Head of caudate nucleus (tissue), 42 donors: ENCODE measurements around the gene FAM83G.
"Not testable (repeated sequence)": the region's sequence is repeated elsewhere in the genome, so short reads cannot be mapped to it uniquely, and the experiment has no call there.

Experiments
- DNase-seq, 42 donors: peaks; one replicate each; pipeline versions ENCODE4 v3.0.0 to v3.0.0-alpha.2; 2020 to 2021; ENCODE audit warnings: mixed read lengths in 7 of 42
- intact Hi-C: fragments of 100-400 bp; cut with DNase I; formaldehyde crosslinking; loops from one replicate; pipeline ENCODE4 v1.15.0; 2022

The FAM83G gene

DNA sequence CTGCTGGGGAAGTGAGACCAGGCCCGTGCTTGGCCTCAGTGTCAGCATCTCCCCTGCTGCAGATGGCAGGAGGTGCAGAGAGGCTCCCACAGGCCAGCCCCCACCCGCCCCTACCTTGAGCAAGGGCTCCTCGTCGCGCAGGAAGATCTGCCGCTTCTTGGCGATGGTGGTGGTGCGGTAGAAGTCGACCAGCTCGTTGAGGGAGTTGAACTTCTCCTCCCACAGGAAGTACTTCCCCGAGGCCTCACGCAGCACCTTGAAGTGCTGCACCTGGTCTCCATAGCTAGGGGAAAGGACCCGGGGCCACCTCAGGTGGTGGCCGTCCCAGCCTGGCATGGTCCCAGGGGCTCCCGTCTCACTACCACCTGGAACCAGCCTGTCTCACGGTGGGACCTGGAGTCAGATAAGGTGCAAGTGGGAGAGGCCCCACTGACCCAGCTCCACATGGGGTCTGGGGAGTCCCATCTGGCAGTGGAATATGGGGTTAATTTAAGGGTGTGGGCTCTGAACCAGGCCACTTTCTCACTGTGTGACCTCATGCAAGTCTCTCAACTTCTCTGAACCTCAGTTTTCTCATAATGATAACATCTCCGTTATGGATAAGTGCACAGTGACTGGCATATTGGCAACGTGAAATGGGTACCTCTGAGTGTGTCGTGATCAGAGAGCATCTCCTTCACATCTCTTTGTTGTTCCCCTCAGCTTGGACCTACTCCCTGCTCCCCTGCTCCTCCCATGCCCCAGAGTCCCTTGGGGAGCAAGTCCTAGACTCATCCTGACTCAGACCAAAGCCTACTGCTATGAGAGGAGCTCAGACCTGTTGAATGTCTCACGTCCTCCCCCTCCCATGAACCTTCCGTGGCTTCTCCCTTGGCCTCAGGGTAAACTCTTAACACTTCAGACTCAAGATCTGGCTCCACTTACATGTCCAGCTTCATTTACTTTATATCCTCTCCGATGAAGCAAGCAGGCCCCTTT lies 19.8 kb upstream of the FAM83G start:
- intact Hi-C loops = no loop called here
- DNase-seq = peak in 1 of 42 donors; percentile 1

DNA sequence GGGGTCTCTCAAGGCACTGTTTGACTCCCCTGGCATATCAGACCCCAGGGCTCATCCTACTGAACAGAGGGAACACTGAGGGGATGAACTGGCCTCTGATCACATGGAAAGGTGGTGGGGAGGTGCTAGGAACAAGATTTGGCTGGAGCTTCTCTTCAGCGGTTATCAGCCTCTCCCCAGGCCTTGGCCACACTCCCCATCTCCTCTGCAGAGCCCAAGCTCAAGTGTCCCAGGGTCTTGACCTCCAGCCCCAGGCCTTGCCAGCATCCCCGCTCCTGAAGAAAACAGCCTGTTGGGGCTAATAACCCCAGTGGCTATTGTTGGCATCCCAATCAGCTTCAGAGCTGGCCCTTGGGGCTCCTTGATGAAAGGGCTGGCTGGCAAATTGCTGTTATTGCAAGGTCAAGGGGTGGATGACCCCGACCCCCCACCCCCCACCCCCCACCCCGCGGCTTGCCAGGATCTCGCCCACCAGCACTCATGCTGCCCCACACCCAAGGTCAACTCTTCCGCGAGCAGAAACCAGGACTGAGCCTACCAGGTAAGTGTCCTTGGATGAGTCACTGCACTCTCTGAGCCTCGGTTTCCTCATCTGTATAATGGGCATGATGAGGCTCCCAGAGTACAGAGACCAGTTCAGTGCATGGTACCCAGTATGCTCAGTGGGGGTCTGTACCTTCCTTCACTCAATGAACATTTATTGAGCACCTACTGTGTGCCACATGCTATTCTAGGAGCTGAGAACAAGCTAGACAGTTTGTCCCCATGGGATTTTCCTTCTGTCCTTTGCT lies 18.8 kb upstream of the FAM83G start:
- no peak for DNase-seq
- intact Hi-C loops = no loop called here

DNA sequence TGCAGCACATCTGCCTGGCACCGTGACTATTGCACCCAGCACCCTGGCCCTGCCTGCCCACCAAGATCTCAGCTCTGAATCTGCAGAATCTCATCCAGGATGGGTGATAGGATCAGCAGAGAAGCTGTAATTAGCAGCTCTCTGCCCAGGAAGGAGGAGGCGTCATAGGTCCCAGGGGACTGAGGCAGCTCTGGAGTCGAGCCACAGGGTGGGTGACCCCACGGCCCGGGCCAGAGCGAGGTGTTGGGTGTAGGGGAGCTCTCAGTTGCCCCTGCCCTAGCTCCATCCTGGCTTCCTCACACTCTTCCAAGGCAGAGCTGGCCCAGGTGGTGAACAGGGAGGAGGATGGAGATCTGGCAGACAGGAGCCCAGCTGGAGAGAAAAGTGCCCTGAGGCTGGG lies 18.2 kb upstream of the FAM83G start:
- intact Hi-C loops = no loop called here
- no peak for DNase-seq

DNA sequence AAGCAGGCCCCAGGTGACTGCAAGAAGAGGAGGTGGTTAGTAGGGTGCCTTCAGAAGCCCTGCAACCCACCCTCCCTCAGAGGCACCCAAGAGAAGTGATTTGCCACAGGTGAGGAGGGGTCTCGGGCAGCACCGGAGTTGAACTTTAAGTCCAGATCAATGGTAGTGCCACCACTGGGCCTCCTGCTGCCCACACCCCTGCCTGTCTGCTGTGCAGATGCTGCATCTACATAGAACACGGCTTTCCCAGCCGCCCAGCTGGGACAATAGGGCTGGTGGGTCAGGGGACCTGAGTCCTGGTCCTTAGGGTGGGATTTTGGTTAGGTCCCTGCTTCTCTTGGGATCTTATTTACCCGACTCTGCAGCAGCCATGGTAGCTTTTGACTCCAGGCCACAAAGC lies 17.6 kb upstream of the FAM83G start:
- intact Hi-C loops = no loop called here
- no peak for DNase-seq

DNA sequence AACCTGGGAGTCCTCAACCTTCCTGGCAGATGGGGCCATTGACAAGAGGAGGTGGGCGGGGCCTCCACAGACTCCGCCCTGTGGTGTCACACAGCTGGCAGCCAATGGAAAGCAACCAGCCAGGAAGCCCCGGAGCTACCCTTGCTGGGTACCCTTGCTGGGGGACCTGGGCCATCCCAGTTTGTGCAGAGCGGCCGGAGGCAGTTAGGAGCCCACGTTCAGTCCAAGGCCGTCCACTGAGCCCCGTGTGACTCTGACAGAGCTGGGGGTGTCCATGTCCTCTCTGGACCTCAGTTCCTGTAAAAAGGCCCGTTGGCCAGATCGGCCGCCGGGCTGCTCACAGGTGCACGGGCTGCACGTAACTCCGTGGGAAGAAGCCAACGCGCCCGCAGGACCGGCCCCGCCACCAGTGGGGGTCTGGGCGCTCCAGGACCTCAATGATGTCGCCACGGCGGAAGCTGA lies 17.1 kb upstream of the FAM83G start:
- DNase-seq = no peak
- intact Hi-C loops = no loop called here

DNA sequence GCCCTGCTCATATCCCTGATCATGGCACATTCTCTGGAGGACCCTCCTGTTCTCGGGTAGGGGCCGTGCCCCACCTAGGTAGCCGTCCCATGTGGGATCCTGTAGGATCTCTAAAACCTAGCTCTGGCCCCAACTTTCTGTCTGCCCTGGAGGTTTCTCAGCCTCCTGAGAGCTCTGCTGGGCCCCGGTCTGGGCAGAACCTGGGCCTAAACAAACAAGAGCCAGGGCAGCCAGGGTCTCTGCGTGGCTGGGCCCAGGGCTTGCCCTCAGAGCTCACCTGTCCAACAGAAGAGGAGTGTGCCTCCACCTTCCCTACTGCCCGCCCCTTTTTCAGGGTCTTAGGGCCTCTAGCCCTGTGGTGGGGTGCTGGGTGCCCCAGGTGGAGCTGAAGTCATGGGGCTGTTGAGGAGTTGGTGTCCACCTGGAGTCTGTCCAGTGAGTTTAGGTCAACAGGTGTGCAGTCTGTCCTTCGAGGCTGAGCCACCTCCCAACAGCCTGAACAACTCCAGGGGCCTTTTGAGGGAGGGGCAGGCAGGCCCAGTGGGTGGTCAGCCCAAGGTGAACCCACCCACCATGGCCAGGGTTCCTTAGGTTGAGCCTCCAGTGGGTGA lies 16.6 kb upstream of the FAM83G start:
- DNase-seq, intact Hi-C loops: not testable (repeated sequence)

DNA sequence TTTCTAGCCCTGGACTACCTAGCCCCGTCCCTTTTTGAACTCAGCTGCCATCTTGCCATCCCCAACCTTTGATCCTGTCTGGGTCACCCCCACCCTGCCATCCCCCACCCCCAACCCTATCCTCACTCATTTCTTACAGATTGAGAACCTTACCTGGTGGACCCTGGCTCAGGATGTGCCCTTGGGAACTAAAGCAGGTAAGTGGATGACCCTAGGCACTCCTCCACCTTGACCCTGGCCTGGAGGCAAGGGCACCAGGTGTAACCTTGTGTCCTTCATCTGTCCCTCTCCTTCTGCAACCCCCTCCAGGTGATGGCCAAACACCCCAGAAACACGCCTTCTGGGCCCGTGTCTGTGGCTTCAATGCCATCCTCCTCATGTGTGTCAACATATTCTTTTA lies 15.5 kb upstream of the FAM83G start:
- intact Hi-C loops = no loop called here
- DNase-seq = no peak

DNA sequence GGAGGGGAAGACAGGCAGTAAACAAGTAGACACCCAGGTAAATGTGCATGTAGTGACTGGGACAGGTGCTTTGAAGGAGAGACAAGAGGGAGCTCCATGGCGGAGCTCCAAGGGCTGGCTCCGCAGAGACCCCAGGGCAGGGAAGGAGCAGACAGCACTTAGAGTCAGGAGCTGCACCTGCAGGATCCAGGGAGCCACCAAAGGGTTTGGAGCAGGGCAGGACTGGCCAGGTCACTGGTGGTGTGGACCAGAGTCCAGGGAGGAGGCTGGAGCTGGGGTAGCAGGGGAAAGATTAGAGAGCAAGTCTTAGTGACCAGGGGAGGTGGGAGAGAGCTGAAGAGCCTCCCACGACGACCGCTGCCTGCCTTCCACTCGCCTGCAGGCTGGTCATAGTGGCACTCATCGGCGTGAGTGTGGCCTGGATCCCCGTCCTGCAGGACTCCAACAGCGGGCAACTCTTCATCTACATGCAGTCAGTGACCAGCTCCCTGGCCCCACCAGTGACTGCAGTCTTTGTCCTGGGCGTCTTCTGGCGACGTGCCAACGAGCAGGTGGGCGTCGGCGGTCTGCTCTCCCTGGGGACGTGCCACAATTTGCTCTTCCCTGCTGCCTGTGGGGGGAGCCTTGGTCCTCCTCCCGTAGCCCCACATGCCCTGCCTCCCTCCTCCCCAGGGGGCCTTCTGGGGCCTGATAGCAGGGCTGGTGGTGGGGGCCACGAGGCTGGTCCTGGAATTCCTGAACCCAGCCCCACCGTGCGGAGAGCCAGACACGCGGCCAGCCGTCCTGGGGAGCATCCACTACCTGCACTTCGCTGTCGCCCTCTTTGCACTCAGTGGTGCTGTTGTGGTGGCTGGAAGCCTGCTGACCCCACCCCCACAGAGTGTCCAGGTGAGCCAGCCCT lies 14.7 kb upstream of the FAM83G start:
- intact Hi-C loops = no loop called here
- peak in 1 of 42 donors; percentile 2 for DNase-seq

DNA sequence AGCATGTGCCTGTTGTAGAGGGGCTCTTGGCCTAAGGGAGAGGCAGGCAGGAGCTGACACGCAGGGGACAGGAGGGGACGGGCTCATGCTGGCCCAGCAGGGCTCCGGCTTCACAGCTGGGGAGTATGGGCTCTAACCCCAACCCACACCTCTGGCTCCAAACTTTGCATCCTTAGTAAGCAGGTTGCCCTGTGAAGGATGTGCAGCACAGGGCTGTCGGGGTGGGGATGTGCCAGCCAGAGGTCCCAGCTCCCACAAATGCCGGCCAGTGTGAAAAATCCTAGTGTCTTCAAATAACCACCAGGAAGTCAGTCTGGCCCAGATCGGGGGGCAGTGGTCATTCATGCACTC lies 14.0 kb upstream of the FAM83G start:
- intact Hi-C loops = no loop called here
- DNase-seq = peak in 1 of 42 donors; percentile 1

DNA sequence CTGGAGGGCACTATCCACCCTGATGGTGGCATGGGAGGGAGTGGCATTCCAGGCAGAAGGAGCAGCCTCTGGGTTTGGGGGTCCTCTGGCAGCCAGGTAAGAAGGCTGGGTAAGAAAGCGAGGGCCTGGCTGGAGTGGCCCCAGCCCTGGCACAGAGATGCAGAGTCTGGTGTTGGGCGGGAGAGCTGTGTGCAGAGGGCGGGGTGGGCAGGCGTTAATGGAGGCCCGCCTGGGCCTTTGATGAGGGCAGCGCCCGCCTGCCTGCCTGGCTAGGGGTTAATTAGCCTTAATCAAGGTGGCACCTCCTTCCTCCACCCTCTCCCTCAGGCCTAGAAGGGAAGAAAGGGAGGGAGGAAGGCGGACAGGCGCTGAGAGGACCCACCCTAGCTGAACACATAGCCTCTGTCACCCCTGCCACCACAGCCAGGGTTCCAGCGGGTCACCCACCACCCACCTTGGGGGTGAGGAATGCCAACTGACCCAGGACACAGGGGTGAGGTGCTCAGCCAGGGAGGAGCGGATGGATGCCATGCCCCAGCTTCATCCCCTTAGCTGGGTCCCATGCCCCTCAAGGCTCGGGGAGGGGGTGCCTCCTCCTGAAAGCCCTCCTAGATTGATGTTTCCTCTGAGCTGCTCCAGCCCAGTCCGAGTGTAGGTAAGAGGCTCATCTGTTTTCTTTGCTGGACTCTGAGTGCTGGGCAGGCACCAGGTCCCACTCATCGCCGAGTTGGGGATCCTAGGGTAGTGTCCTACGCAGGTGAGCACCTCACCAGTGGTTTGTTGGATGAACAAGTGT lies 13.4 kb upstream of the FAM83G start:
- intact Hi-C loops = no loop called here
- DNase-seq = no peak

DNA sequence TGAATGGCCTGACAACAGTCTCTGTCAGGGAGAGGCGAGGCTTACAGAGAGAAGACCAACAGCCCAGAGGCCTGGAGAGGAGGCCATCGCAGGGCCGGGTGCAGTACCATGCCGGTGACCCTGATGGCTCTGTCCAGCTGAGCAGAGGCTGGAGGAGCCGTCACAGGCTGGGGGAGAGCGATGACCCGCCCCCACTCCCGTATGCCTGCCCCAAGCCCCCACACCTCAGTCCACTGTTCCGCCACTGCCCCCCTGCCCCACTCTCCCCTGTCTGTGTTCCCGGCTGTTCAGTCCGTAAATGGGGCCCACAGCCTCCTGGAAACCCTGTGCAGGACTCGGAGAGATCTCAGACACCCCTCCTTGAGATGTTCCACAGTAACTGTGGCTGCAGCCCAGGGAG lies 12.8 kb upstream of the FAM83G start:
- DNase-seq = no peak
- intact Hi-C loops = no loop called here

DNA sequence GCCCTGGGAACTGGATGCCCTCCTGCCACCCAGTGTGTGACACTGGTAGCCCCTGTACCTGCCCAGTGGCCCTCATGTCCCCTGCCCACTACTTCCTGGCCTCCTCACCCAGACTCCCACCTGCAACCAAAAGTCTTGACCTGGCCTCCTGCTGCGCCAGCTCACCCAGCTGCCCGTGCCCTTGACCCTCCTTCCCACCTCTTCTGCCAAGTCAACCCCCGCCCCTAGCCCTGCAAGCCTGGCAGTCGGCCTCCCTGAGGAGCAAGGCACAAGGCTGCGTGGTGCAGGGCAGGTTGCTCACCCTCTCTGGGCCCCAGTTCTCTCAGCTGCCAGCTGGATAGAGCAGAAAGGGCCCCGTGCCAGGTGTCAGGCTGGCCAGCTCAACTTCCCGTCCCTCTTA lies 12.3 kb upstream of the FAM83G start:
- no peak for DNase-seq
- intact Hi-C loops = no loop called here

DNA sequence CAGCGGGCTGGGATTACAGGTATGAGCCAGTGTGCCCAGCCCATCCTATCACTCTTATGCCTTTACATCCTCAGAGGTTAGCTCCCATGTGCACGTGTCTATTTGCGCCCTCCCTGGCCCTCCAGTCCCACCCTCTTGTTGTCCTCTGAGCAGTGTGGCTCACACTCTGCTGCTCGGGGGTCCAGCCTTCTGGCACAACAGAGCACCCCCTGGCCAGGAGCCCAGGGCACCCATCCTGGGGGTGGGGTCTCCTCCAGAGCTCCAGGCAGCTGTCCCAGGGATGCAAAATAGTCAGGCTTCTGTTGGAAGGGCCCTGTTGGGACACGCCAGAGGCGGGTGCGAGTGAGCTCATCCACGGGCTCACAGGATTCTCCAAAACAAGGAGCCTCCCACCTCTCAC lies 11.7 kb upstream of the FAM83G start:
- intact Hi-C loops = no loop called here
- DNase-seq = no peak

DNA sequence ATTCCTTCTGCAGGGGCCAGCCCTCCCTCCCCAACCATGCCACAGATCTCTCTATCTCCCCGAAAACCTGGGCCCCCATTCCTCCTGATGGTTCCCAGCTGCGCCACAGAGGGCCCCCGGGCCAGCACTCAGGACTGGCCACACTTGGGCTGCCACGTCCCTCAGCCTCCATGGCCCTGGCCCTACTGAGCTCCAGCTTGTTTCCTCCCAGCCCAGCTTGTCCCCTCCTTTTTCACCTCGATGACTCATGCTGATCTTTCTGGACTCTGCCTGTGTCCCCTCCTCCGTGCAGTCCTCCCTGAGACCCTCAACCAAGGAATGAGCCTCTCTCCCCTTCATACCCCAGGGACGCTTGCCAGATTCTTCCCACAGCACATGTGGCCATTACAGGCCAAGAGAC lies 10.9 kb upstream of the FAM83G start:
- intact Hi-C loops = no loop called here
- DNase-seq = no peak

DNA sequence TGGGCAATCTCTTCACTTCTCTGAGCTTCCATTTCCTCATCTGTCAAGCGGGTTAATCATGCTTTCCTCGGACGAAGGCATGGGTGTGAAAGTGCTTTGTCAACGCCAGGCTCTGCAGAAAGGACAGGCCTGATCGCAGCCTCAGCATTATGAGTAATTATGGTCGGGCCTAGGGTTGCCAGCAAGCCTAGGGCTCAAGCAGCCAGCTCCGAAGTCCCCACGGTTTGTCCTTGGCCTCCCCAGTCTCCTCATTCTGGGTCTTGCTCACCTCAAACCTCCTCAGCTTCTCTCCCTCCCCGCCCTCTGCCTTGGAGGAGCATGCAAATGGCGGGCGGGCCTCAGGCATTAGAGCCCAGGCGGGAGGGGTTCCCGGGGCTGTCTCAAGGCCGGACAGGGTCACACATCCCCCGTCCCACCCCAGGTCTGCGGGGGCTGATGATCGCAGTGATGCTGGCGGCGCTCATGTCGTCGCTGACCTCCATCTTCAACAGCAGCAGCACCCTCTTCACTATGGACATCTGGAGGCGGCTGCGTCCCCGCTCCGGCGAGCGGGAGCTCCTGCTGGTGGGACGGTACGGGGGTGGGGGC lies 10.2 kb upstream of the FAM83G start:
- intact Hi-C loops = no loop called here
- DNase-seq = no peak

DNA sequence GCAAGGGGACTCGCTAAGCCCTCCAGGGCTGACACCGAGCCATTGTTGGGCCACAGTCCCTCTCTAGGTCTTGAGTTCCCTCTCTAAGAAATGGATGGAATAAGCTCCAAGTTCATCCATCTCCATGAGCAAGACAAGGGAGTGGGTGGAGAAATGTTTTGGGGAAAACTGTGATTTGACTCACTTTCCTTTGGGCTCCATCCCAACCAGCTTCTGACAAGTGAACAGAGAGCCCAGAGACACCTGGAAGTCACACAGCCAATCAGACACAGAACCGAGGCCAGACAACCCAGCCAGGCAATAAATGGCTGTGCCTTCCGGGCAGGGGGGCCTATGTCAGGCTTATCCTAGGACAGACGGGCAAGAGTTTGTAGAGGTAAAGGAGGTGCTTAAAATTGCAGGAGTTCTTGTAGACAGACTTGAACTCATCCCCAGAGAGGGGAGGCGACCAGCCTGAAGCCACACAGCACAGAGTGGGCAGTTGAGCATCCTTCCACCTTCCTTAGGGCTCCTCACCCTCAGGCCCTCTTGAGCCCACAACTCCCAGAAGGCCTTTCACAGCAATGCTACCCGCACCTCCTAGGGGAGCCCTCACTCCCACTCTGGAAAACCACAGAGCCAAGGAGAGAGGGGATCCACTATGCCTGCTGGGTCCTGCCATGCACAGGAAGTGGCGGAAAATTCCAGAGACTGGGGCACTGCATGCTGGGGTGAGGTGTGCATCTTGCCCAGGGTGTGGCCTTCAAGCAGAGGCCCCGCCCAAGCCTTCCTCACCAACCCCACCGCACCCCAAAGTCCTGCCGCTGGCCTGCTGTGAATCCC lies 9.5 kb upstream of the FAM83G start:
- intact Hi-C loops = no loop called here
- no peak for DNase-seq

DNA sequence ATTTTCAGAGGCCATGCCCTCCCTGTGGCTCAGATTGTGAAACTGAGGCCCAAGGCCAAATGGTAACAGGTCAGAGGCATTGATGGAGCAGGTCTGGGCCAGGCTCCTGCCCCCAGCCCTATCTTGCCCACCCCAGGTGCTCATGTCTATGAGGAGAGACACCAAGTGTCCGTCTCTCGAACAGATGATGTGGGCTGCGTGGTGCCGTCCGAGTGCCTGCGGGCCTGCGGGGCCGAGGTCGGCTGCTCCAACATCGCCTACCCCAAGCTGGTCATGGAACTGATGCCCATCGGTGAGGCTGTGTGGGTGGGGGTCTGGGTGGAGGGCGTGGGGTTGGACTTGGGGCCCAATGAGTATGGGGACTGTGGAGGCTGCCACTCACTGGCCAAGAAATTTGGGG lies 8.7 kb upstream of the FAM83G start:
- DNase-seq = no peak
- intact Hi-C loops = no loop called here
